ENCODE measurements around the gene DNAJC17.

Gene DNAJC17

GRCh38 chr15:40764629-40765103 is 42.6 kb downstream of the DNAJC17 start:
- no peak for DNase-seq

- DNase-seq = peak; percentile 64
These were observed 43.3 kb downstream of the DNAJC17 start, which contains the start of gene GCHFR for GRCh38 chr15:40763801-40764628. GCHFR (plus strand) TSS chr15:40764068; CDS start chr15:40764181, 113 bp downstream.

GRCh38 chr15:40762919-40763800 is 44.1 kb downstream of the DNAJC17 start:
- peak; percentile 27 for DNase-seq

- DNase-seq = no peak
These were observed 47.3 kb downstream of the DNAJC17 start for GRCh38 chr15:40759961-40760360.

GRCh38 chr15:40756938-40757337 is 50.3 kb downstream of the DNAJC17 start:
- no peak for DNase-seq

- DNase-seq = no peak
These were observed 51.5 kb downstream of the DNAJC17 start for GRCh38 chr15:40755812-40756208.

- DNase-seq = peak; percentile 91
These were observed 52.1 kb downstream of the DNAJC17 start, which contains the start of gene RMDN3 for GRCh38 chr15:40754883-40755811. RMDN3 (minus strand) TSS chr15:40755254; CDS start chr15:40754783, 471 bp downstream.

- peak; percentile 22 for DNase-seq
These were observed 52.7 kb downstream of the DNAJC17 start for GRCh38 chr15:40754574-40754882.

GRCh38 chr15:40751745-40752144 is 55.5 kb downstream of the DNAJC17 start:
- no peak for DNase-seq

GRCh38 chr15:40750885-40751284 is 56.4 kb downstream of the DNAJC17 start:
- DNase-seq = no peak

- no peak for DNase-seq
These were observed 58.1 kb downstream of the DNAJC17 start for GRCh38 chr15:40749151-40749630.

GRCh38 chr15:40747685-40748631 is 59.3 kb downstream of the DNAJC17 start:
- no peak for DNase-seq

GRCh38 chr15:40746916-40747418 is 60.3 kb downstream of the DNAJC17 start:
- DNase-seq = no peak

GRCh38 chr15:40744815-40745152 is 62.5 kb downstream of the DNAJC17 start:
- no peak for DNase-seq

GRCh38 chr15:40743921-40744814 is 63.1 kb downstream of the DNAJC17 start:
- DNase-seq = peak; percentile 44

GRCh38 chr15:40743485-40743901 is 63.8 kb downstream of the DNAJC17 start:
- no peak for DNase-seq

GRCh38 chr15:40739854-40740253 is 67.4 kb downstream of the DNAJC17 start:
- no peak for DNase-seq

- DNase-seq = no peak
These were observed 68.2 kb downstream of the DNAJC17 start for GRCh38 chr15:40739047-40739446.

GRCh38 chr15:40737048-40737447 is 70.2 kb downstream of the DNAJC17 start:
- no peak for DNase-seq

GRCh38 chr15:40736575-40736974 is 70.7 kb downstream of the DNAJC17 start:
- DNase-seq = no peak
